Activated naive CD8-positive, alpha-beta T cell treated with anti-CD3 and anti-CD28 coated beads, Interleukin-2, amount 10 ng/mL, durations not matched to agents 7 days and 5 days (primary cell): ENCODE measurements around the gene FAM237A. TPM values are rescaled to one million over a fixed set of nuclear protein-coding genes. Genes with fewer than 3 reads are reported as not detected.

Source experiments
- ATAC-seq: fragments of 150-1000 bp; cut with Tn5 transposase; one replicate; pipeline ENCODE4 v1.10.0; 2021; ENCODE audit warnings: low read depth, moderate library complexity
- POLR2A ChIA-PET: fragments of 350-600 bp; sonication (Branson Sonifier 250); formaldehyde crosslinking; loops from one replicate; lab custom pipeline; 2021; ENCODE audit warnings: antibody characterized with exemption; lab: Charles Lee
- DNase-seq: peaks from one replicate; pipeline ENCODE4 v3.0.0; 2021
- H3K27ac Mint-ChIP-seq: one replicate; pipeline ENCODE4 v1.8.0; 2022; ENCODE audit warnings: mild to moderate bottlenecking, mixed read lengths
- H3K27me3 Mint-ChIP-seq: one replicate; pipeline ENCODE4 v1.8.0; 2022; ENCODE audit warnings: mild to moderate bottlenecking, moderate library complexity, mixed read lengths
- H3K36me3 Mint-ChIP-seq: one replicate; pipeline ENCODE4 v1.8.0; 2021; ENCODE audit warnings: mild to moderate bottlenecking, mixed read lengths
- H3K4me1 Mint-ChIP-seq: one replicate; pipeline ENCODE4 v1.8.0; 2021; ENCODE audit warnings: mixed read lengths
- H3K4me3 Mint-ChIP-seq: one replicate; pipeline ENCODE4 v1.8.0; 2022; ENCODE audit warnings: mild to moderate bottlenecking, moderate library complexity, mixed read lengths
- H3K9me3 Mint-ChIP-seq: one replicate; pipeline ENCODE4 v1.8.0; 2021; ENCODE audit warnings: mixed read lengths
- total RNA-seq, 2 experiments: library from RNA; stranded (reverse); gene quantifications; one replicate each; pipeline ENCODE4 v1.2.3, GENCODE V29; 2021

FAM237A gene
- total RNA-seq, 2 experiments from 2014 or later = not detected

DNA sequence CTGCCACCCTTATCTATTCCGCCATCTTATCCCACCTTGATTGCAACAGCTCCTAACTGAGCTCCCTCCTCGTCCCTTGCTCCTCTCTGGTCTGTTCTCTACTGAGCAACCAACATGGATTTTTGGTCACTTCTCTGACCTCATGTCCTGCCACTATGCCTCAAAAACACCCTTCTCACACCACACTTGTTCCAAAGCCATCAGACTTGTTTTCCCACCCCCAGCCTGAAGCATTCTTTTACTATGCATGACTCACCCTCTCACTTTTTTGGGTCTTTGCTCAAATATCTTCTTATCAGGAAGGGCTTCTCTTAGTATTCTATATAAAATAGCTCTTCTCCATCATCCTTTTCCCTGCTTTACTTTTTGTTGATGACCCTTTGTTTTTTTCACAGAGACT, 2.7 kb upstream of the FAM237A start:
- no peak overlapping the region for H3K4me3 Mint-ChIP-seq
- no peak overlapping the region for H3K27ac Mint-ChIP-seq
- no peaks in the 10 kb centered on the region for H3K4me1 Mint-ChIP-seq
- H3K9me3 Mint-ChIP-seq = no peaks in the 10 kb centered on the region
- H3K27me3 Mint-ChIP-seq = peaks cover 13% of the 10 kb centered on the region
- no peak for DNase-seq
- POLR2A ChIA-PET = no interaction called here
- ATAC-seq = no peak
- no peaks in the 10 kb centered on the region for H3K36me3 Mint-ChIP-seq

DNA sequence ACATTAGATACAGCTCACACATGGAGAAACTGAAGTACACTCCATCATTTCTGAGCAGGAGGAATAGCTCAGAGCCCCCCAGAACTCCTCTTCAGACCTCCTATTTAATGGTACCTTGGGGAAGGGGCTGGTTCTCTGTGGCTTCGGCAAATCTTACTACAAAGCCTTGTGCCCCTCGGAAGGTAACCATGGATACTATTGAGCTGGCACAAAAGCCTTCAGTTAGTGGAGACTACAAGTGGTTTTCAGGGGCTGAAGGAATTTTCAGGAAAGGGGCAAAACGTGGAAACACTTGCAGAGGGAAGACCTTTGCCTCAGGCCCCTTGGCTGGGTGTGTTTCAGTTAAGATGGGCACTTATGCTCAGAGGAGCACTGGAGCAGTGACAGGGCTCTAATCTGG, 1.1 kb upstream of the FAM237A start:
- POLR2A ChIA-PET = no interaction called here
- Mint-ChIP-seq H3K9me3 (no peaks in the 10 kb centered on the region), H3K27me3 (peaks cover 11% of the 10 kb centered on the region), H3K4me1 (no peaks in the 10 kb centered on the region), H3K4me3 (no peak overlapping the region), H3K36me3 (no peaks in the 10 kb centered on the region), H3K27ac (no peak overlapping the region)
- ATAC-seq (no peak), DNase-seq (no peak)

DNA sequence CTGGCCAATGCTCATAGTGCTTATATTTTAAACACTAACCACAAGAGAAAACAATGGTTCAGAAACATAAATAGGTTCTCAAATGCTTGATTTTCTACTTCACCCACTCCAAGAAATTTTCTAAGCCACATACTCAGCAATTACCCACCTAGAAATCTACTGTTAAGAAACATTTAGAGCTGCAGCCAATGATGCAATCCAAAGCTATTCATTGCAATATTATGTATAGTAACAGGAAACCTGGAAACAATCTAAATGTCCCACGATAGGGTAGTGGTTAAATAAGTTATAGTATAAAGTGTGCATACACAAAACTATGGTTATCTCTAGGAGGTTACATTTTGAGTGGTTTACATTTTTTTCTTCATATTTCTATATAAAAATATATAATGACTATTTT, 5.7 kb downstream of the FAM237A start:
- H3K9me3 Mint-ChIP-seq = no peaks in the 10 kb centered on the region
- H3K27ac Mint-ChIP-seq = no peak overlapping the region
- H3K36me3 Mint-ChIP-seq = no peaks in the 10 kb centered on the region
- no peak overlapping the region for H3K4me3 Mint-ChIP-seq
- POLR2A ChIA-PET = no interaction called here
- H3K4me1 Mint-ChIP-seq = no peaks in the 10 kb centered on the region
- ATAC-seq (no peak), DNase-seq (no peak)
- H3K27me3 Mint-ChIP-seq = peaks cover 5% of the 10 kb centered on the region

DNA sequence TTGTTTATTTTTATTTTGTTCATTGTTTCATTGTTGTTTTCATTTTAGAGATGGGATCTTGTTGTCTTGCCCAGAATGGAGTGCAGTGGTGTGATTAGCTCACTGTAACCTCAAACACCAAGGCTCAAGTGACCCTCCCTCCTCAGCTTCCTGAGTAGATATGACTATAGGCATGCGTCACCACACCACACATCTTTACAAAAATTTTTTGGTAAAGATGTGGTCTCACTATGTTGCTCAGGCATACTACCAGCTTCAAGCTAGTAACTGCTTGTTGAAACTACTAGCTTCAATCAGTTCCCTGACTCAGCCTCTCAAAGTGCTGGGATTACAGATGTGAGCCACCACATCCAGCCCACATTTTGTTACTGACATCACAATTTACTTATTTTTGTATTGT, 14.8 kb downstream of the FAM237A start:
- ATAC-seq (no peak), DNase-seq (no peak)
- H3K27ac Mint-ChIP-seq = no peak overlapping the region
- H3K9me3 Mint-ChIP-seq = peaks cover 2% of the 10 kb centered on the region
- POLR2A ChIA-PET = no interaction called here
- no peaks in the 10 kb centered on the region for H3K36me3 Mint-ChIP-seq
- H3K27me3 Mint-ChIP-seq = peaks cover 3% of the 10 kb centered on the region
- H3K4me1 Mint-ChIP-seq = no peaks in the 10 kb centered on the region
- no peak overlapping the region for H3K4me3 Mint-ChIP-seq

DNA sequence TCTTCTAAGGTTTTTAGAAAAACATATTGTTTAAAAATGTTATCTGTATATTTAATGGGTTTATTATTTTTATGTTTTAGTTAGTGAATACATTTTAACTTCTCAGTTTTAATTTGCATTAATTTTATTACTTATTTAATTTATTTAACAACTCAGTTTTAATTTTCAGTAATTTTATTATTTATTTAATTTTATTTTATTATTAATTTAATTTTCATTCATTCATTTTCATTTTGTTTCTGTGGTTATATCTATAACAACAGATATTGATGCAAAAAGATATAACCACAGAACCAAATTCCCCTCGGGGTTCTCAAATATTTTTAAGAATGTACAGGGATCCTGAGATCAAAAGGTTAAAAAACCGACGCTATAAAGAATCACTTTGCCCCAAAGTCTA, 23.0 kb downstream of the FAM237A start:
- POLR2A ChIA-PET = no interaction called here
- H3K27ac Mint-ChIP-seq = no peak overlapping the region
- no peak overlapping the region for H3K4me3 Mint-ChIP-seq
- DNase-seq (no peak), ATAC-seq (no peak)
- no peaks in the 10 kb centered on the region for H3K4me1 Mint-ChIP-seq
- H3K9me3 Mint-ChIP-seq = no peaks in the 10 kb centered on the region
- no peaks in the 10 kb centered on the region for H3K36me3 Mint-ChIP-seq
- H3K27me3 Mint-ChIP-seq = peaks cover 5% of the 10 kb centered on the region

DNA sequence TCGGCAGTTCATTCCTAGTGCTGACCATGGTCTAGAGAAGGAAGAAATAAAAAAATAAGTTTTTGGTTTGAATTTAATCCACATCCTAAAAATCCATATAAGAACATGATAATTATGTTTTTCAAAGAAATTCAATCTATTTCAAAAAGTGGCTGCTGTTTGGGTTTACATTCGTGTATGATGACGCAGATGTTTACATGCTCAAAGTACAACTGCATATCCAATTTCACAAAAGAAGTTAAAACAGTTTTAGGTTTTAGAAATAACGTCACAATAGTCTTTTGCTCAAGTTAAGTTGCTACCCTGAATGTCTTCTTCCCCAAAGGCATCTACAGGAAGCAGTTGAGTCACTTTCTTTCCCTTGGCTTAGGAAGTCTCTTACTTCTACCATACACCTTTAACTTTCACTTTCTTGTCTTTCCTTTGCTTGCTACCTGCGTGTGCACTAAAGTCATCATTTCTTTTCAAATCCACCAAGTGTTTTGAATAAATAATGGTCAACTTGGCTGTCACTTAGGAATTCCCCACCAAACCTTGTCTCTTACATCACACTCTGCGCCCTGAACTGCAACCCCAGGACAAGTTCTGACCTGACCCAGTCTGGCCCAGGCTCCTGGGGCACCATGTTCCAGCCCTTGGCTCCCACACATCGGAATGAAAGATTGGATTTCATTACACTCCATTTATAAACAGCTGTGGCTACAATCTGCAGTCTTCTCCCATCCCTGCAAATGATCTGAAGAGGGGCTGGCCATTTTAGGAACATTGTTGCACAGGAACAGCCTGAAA, 28.4 kb downstream of the FAM237A start:
- Mint-ChIP-seq H3K27ac (no peak overlapping the region), H3K36me3 (no peaks in the 10 kb centered on the region), H3K9me3 (no peaks in the 10 kb centered on the region), H3K4me3 (no peak overlapping the region), H3K4me1 (peaks cover 3% of the 10 kb centered on the region), H3K27me3 (no peaks in the 10 kb centered on the region)
- ATAC-seq (no peak), DNase-seq (no peak)
- POLR2A ChIA-PET = no interaction called here

DNA sequence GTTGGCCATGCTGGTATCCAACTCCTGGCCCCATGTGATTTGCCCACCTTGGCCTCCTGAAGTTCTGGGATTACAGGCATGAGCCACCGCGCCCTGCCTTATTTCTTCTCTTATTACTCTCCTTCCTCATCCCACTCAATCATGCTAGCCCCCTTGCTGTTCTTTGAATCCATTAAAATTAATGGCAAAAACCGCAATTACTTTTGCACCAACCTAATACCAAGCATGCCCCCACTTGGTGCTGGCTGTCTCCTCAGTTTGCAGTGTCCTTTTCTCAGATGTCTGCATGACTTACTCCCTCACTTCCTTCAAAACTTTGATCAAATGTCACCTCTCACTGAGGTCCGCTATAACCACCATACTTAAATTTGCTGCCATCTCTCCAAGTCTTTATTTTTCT, 41.3 kb downstream of the FAM237A start:
- POLR2A ChIA-PET = no interaction called here

DNA sequence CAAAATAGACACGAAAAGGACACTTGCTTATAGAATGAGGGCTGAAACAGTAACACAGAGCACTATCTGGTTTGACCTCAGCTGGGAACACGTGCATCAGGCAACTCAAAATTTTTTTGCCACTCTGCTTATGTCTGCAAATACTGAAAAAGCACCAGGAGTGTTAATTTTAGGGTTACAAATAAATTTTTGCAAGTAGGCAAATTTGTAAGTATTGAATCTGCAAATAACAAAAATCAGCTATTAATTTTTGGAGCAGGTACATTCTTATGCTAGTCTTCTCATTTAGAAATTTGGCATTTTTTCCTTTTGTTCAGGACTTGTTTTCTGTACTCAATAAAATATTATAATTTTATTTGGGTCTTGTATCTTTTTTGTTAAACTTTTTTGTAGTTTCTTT, 46.2 kb downstream of the FAM237A start:
- ATAC-seq = no peak
- H3K4me3 Mint-ChIP-seq = no peak overlapping the region
- peaks cover 2% of the 10 kb centered on the region for H3K4me1 Mint-ChIP-seq
- H3K27me3 Mint-ChIP-seq = peaks cover 7% of the 10 kb centered on the region
- POLR2A ChIA-PET = no interaction called here
- no peak overlapping the region for H3K27ac Mint-ChIP-seq
- DNase-seq = no peak
- H3K36me3 Mint-ChIP-seq = no peaks in the 10 kb centered on the region
- no peaks in the 10 kb centered on the region for H3K9me3 Mint-ChIP-seq

More for the DNA sequence above, 41.3 kb downstream of the FAM237A start:
- DNase-seq (no peak), ATAC-seq (no peak)
- peaks cover 29% of the 10 kb centered on the region for H3K27me3 Mint-ChIP-seq
- no peaks in the 10 kb centered on the region for H3K9me3 Mint-ChIP-seq
- H3K27ac Mint-ChIP-seq = no peak overlapping the region
- no peak overlapping the region for H3K4me3 Mint-ChIP-seq
- H3K36me3 Mint-ChIP-seq = no peaks in the 10 kb centered on the region
- no peaks in the 10 kb centered on the region for H3K4me1 Mint-ChIP-seq

DNA sequence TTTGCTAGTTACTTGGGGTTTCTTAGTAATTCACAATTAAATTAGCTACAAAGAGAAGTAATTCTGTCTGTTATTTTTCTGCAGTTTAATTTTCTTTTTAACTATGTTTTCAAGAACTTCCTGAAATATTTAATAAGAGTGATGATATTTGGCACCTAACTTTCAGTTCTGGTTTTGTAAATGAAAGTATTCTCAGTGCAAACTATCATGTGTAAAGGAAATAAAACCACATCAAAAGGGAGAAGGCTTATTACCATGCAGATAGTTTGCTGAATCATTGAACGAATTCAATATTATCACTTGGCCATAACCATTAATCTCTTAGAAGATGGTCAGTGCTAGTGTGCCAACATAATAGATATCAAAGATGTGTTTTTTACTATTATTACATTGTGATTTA, 46.7 kb downstream of the FAM237A start:
- H3K4me1 Mint-ChIP-seq = peaks cover 2% of the 10 kb centered on the region
- H3K27ac Mint-ChIP-seq = no peak overlapping the region
- H3K4me3 Mint-ChIP-seq = no peak overlapping the region
- no peak for ATAC-seq
- H3K27me3 Mint-ChIP-seq = peaks cover 6% of the 10 kb centered on the region
- no peak for DNase-seq
- POLR2A ChIA-PET = no interaction called here
- no peaks in the 10 kb centered on the region for H3K9me3 Mint-ChIP-seq
- no peaks in the 10 kb centered on the region for H3K36me3 Mint-ChIP-seq

DNA sequence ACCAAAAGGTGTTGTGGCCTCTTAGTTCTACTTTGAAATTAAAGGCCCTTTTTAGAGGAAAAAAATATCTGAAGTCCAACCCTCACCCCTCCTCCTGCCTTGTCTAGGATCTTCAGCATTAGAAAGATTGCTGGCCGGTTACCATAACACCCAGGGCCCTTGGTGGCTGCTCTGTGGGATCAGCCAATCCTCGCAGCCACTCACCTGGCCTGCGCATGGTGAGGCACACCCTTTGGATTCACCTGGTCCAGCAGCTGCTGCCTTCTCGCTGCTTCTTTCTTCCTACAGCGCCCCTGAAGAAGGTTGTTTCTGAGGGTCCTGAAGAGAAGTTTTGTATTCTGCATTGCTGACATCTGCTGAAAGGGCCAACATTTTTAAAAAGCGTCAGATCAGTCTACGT, 50.7 kb downstream of the FAM237A start:
- no peak for DNase-seq
- Mint-ChIP-seq H3K4me3 (no peak overlapping the region), H3K4me1 (peaks cover 2% of the 10 kb centered on the region), H3K27me3 (peaks cover 2% of the 10 kb centered on the region), H3K27ac (no peak overlapping the region), H3K9me3 (no peaks in the 10 kb centered on the region), H3K36me3 (no peaks in the 10 kb centered on the region)
- no peak for ATAC-seq
- POLR2A ChIA-PET = no interaction called here

DNA sequence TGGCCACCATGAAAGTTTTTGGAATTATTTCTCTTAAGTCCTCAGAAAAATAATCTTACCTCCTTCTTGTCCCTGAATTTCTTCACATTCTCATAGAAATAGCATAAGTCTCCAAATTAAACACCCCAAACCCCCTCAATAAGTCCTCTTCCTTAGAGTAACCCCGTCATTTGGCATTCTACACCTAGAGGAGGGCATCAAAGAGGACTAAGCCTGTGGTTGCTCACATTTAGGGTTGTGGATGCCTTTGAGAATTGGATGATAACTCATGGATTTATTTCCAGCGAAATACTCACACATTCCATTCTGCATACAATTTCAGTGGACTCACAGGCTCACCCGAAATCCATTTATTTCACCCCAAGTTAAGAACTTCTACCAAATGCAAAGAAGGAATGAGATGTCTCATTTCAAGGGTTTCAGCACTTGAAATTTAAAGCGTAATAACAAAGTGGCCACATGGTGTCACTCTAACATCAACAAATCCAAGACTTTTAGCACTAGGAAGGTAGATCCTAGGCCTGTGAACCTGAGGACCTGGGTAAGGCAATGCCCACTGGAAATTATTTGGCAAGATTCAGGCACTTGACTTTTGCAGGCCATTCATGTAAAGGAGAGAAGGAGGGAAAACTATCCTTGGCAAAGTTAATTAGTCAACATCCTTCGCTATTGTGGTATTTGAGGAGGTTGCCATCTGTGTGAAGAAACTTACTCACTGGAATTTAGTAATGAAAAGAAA, 51.3 kb downstream of the FAM237A start:
- POLR2A ChIA-PET = no interaction called here
- H3K4me3 Mint-ChIP-seq = no peak overlapping the region
- DNase-seq (no peak), ATAC-seq (no peak)
- H3K36me3 Mint-ChIP-seq = no peaks in the 10 kb centered on the region
- H3K9me3 Mint-ChIP-seq = no peaks in the 10 kb centered on the region
- peaks cover 2% of the 10 kb centered on the region for H3K4me1 Mint-ChIP-seq
- H3K27ac Mint-ChIP-seq = no peak overlapping the region
- H3K27me3 Mint-ChIP-seq = peaks cover 2% of the 10 kb centered on the region

DNA sequence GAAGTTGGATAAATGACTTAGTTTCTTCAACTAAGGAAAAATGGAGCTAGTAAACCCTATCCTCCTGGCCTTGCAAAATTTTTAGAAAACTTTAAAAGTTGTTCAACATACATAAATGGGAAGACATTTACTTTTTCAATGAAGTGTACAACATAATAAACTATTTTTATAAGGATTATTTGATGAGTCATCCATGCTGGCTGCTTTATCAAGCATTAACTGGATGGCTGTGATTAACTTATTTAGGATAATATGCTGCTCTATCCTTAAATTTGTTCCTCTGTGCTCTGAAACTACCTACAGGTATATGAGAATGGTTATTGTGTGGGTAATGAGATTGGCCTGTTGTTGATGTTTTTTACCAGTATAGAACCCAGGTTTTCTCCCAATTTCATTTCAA, 54.6 kb downstream of the FAM237A start:
- H3K36me3 Mint-ChIP-seq = no peaks in the 10 kb centered on the region
- no peak for DNase-seq
- peaks cover 3% of the 10 kb centered on the region for H3K4me1 Mint-ChIP-seq
- POLR2A ChIA-PET = no interaction called here
- H3K4me3 Mint-ChIP-seq = no peak overlapping the region
- ATAC-seq = no peak
- no peaks in the 10 kb centered on the region for H3K9me3 Mint-ChIP-seq
- no peak overlapping the region for H3K27ac Mint-ChIP-seq
- H3K27me3 Mint-ChIP-seq = peaks cover 17% of the 10 kb centered on the region

DNA sequence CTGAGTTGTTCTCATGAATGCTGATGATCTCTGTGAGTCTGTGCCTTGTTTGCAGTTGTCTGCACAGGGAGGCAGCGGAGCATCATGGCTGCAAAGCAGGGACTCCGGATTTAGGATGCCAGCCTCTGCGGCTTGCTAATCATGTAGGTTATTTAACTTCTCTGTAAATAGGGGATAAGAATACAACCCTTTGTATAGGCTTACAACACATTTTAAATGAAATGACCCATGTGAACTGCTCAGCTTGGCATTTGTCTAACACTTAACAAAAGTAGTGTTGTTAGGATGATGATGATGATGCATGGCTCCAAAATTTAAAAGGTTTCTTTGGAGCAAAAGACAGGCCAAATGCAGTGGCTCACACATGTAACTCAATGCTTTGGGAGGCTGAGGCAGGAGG, 56.5 kb downstream of the FAM237A start:
- H3K9me3 Mint-ChIP-seq = no peaks in the 10 kb centered on the region
- DNase-seq = no peak
- peaks cover 3% of the 10 kb centered on the region for H3K4me1 Mint-ChIP-seq
- POLR2A ChIA-PET = no interaction called here
- no peaks in the 10 kb centered on the region for H3K36me3 Mint-ChIP-seq
- H3K4me3 Mint-ChIP-seq = no peak overlapping the region
- H3K27me3 Mint-ChIP-seq = peaks cover 17% of the 10 kb centered on the region
- H3K27ac Mint-ChIP-seq = no peak overlapping the region
- ATAC-seq = no peak
